Loucy (cell line): ENCODE measurements around the gene L3MBTL4.

Source experiments
- H2AFZ ChIP-seq: fragments of 200-600 bp; sonication (generic); 2 replicates; pipeline ENCODE4 v1.6.0; 2016; ENCODE audit warnings: antibody characterized with exemption, mild to moderate bottlenecking, low read length, moderate library complexity
- H3F3A ChIP-seq: fragments of 200-600 bp; 2 replicates; pipeline ENCODE4 v1.6.0; 2016; ENCODE audit warnings: antibody characterized with exemption, low read depth, mild to moderate bottlenecking
- H3K27me3 ChIP-seq: fragments of 200-600 bp; sonication (generic); 2 replicates; pipeline ENCODE4 v1.6.1; 2014; ENCODE audit warnings: low read length, mild to moderate bottlenecking; ENCODE audit not compliant: insufficient read depth, poor library complexity, severe bottlenecking
- H3K36me3 ChIP-seq: fragments of 200-600 bp; sonication (generic); 2 replicates; pipeline ENCODE4 v1.6.1; 2016; ENCODE audit warnings: low read length; ENCODE audit not compliant: insufficient read depth
- H3K4me1 ChIP-seq: fragments of 200-600 bp; sonication (generic); 2 replicates; pipeline ENCODE4 v1.5.1; 2014; ENCODE audit warnings: low read length, mild to moderate bottlenecking; ENCODE audit not compliant: insufficient read depth, poor library complexity, severe bottlenecking
- H3K4me2 ChIP-seq: fragments of 200-600 bp; sonication (generic); 2 replicates; pipeline ENCODE4 v1.6.0; 2014; ENCODE audit warnings: antibody characterized with exemption, low read length, low read depth, mild to moderate bottlenecking; ENCODE audit not compliant: poor library complexity, severe bottlenecking
- H3K4me3 ChIP-seq: fragments of 200-600 bp; sonication (generic); 2 replicates; pipeline ENCODE4 v1.5.1; 2014; ENCODE audit warnings: low read length, mild to moderate bottlenecking, mixed read lengths; ENCODE audit not compliant: poor library complexity, severe bottlenecking
- H3K79me2 ChIP-seq: fragments of 200-600 bp; sonication (generic); 2 replicates; pipeline ENCODE4 v1.6.1; 2014; ENCODE audit warnings: low read length; ENCODE audit not compliant: insufficient read depth
- H3K9ac ChIP-seq: fragments of 200-600 bp; sonication (generic); 2 replicates; pipeline ENCODE4 v1.6.0; 2014; ENCODE audit warnings: mild to moderate bottlenecking, low read depth, low read length, moderate library complexity; ENCODE audit not compliant: poor library complexity, severe bottlenecking
- H3K9me2 ChIP-seq: fragments of 200-600 bp; sonication (generic); replicated peaks from 2 replicates; pipeline ENCODE4 v1.6.1; 2016; ENCODE audit warnings: low read depth, low read length, mixed read lengths
- H3K9me3 ChIP-seq: fragments of 200-600 bp; sonication (generic); 2 replicates; pipeline ENCODE4 v1.6.1; 2014; ENCODE audit warnings: mild to moderate bottlenecking, antibody characterized with exemption, low read length, low read depth; ENCODE audit not compliant: insufficient read depth
- H4K20me1 ChIP-seq: fragments of 200-600 bp; sonication (generic); 2 replicates; pipeline ENCODE4 v1.6.0; 2014; ENCODE audit warnings: antibody characterized with exemption, low read length, mild to moderate bottlenecking; ENCODE audit not compliant: insufficient read depth, poor library complexity, severe bottlenecking
- CTCF ChIP-seq: fragments of 200-600 bp; sonication (generic); conservative IDR thresholded peaks from 2 replicates; pipeline ENCODE4 v1.5.1; 2014; ENCODE audit warnings: mild to moderate bottlenecking, antibody characterized with exemption, low read length
- EZH2phosphoT487 ChIP-seq: fragments of 200-600 bp; IDR thresholded peaks from 2 replicates; pipeline ENCODE4 v1.6.1; 2018; ENCODE audit warnings: antibody characterized with exemption, mild to moderate bottlenecking, moderate library complexity, borderline replicate concordance

Gene L3MBTL4

GRCh38 chr18:6367208-6367607, 47.5 kb downstream of the L3MBTL4 start:
- H3K27me3 ChIP-seq, result no peaks in the 10 kb centered on the region
- no peak overlapping the region for H3K9ac ChIP-seq

GRCh38 chr18:6366776-6367175, 47.9 kb downstream of the L3MBTL4 start:
- no peaks in the 10 kb centered on the region for H3F3A ChIP-seq
- H3K4me1 ChIP-seq, result no peaks in the 10 kb centered on the region
- H4K20me1 ChIP-seq, result no peaks in the 10 kb centered on the region
- H3K9me2 ChIP-seq, result no peaks in the 10 kb centered on the region
- no peak overlapping the region for H2AFZ ChIP-seq
- H3K79me2 ChIP-seq, result no peaks in the 10 kb centered on the region
- TF ChIP-seq EZH2phosphoT487 (no peak), CTCF (no peak)
- H3K9me3 ChIP-seq, result no peaks in the 10 kb centered on the region; the same call in 1 of the 2 replicates
- H3K36me3 ChIP-seq, result no peaks in the 10 kb centered on the region
- no peak overlapping the region for H3K9ac ChIP-seq
- H3K4me3 ChIP-seq, result no peak overlapping the region
- H3K4me2 ChIP-seq, result no peak overlapping the region
- no peaks in the 10 kb centered on the region for H3K27me3 ChIP-seq

More at GRCh38 chr18:6367208-6367607, 47.5 kb downstream of the L3MBTL4 start:
- Histone ChIP-seq H3K79me2 (no peaks in the 10 kb centered on the region), H3K4me3 (no peak overlapping the region), H3F3A (no peaks in the 10 kb centered on the region), H3K4me1 (no peaks in the 10 kb centered on the region), H4K20me1 (no peaks in the 10 kb centered on the region), H3K9me3 (no peaks in the 10 kb centered on the region; the same call in 1 of the 2 replicates), H3K4me2 (no peak overlapping the region), H3K36me3 (no peaks in the 10 kb centered on the region), H2AFZ (no peak overlapping the region), H3K9me2 (no peaks in the 10 kb centered on the region)
- TF ChIP-seq EZH2phosphoT487 (no peak), CTCF (no peak)

GRCh38 chr18:6365385-6365784, 49.3 kb downstream of the L3MBTL4 start:
- Histone ChIP-seq H3K9me2 (no peaks in the 10 kb centered on the region), H3K79me2 (no peaks in the 10 kb centered on the region), H3K4me1 (no peaks in the 10 kb centered on the region), H3K36me3 (no peaks in the 10 kb centered on the region), H3F3A (no peaks in the 10 kb centered on the region), H3K4me2 (no peak overlapping the region), H3K27me3 (no peaks in the 10 kb centered on the region), H3K9ac (no peak overlapping the region), H3K4me3 (no peak overlapping the region), H3K9me3 (no peaks in the 10 kb centered on the region; the same call in 1 of the 2 replicates), H4K20me1 (no peaks in the 10 kb centered on the region), H2AFZ (no peak overlapping the region)
- TF ChIP-seq CTCF (no peak), EZH2phosphoT487 (no peak)
